GM18505 (cell line): ENCODE data around the gene SPSB1.

Experiments
- ATAC-seq: cut with Tn5 transposase; IDR thresholded peaks from one replicate; pipeline ENCODE4 v1.9.1; 2021; ENCODE audit not compliant: unreplicated experiment
- POLR2A ChIP-seq: IDR thresholded peaks from 4 replicates; pipeline ENCODE4 v1.6.1; 2011; ENCODE audit warnings: borderline replicate concordance; ENCODE audit not compliant: insufficient read depth, insufficient read length; ENCODE audit errors: extremely low read depth

SPSB1 gene

GRCh38 chr1:9292361-9293240 is at the start of gene SPSB1:
TSS of gene SPSB1 (plus strand) at chr1:9292894. CDS start at chr1:9355892, 62,998 bp downstream.
- peak; percentile 48 for ATAC-seq
- TF ChIP-seq POLR2A, result peak; percentile 61

GRCh38 chr1:9243066-9243739 is 49.5 kb upstream of the SPSB1 start:
- TF ChIP-seq POLR2A, result no peak
- no peak for ATAC-seq

- no peak for TF ChIP-seq POLR2A
- ATAC-seq, result no peak
These were observed 48.0 kb upstream of the SPSB1 start for GRCh38 chr1:9244501-9245229.

DNA sequence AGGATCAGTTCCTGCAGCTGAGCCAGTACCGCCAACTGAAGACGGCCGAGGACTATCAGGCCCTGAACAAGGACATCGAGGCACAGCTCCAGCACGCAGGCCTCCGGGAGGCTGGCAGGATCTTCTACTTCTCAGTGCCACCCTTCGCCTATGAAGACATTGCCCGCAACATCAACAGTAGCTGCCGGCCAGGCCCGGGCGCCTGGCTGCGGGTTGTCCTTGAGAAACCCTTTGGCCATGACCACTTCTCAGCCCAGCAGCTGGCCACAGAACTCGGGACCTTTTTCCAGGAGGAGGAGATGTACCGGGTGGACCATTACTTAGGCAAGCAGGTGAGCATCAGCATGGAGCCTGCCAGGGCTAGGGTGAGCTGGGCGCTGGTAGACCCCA is 47.5 kb upstream of the SPSB1 start:
- no peak for TF ChIP-seq POLR2A
- ATAC-seq, result no peak

GRCh38 chr1:9245661-9246060 is 47.0 kb upstream of the SPSB1 start:
- ATAC-seq, result no peak
- TF ChIP-seq POLR2A, result no peak

GRCh38 chr1:9246215-9246614 is 46.5 kb upstream of the SPSB1 start:
- no peak for TF ChIP-seq POLR2A
- ATAC-seq, result no peak

GRCh38 chr1:9246841-9247785 is 45.6 kb upstream of the SPSB1 start:
- TF ChIP-seq POLR2A, result no peak
- no peak for ATAC-seq

- ATAC-seq, result no peak
- TF ChIP-seq POLR2A, result no peak
These were observed 44.8 kb upstream of the SPSB1 start for GRCh38 chr1:9247894-9248293.

DNA sequence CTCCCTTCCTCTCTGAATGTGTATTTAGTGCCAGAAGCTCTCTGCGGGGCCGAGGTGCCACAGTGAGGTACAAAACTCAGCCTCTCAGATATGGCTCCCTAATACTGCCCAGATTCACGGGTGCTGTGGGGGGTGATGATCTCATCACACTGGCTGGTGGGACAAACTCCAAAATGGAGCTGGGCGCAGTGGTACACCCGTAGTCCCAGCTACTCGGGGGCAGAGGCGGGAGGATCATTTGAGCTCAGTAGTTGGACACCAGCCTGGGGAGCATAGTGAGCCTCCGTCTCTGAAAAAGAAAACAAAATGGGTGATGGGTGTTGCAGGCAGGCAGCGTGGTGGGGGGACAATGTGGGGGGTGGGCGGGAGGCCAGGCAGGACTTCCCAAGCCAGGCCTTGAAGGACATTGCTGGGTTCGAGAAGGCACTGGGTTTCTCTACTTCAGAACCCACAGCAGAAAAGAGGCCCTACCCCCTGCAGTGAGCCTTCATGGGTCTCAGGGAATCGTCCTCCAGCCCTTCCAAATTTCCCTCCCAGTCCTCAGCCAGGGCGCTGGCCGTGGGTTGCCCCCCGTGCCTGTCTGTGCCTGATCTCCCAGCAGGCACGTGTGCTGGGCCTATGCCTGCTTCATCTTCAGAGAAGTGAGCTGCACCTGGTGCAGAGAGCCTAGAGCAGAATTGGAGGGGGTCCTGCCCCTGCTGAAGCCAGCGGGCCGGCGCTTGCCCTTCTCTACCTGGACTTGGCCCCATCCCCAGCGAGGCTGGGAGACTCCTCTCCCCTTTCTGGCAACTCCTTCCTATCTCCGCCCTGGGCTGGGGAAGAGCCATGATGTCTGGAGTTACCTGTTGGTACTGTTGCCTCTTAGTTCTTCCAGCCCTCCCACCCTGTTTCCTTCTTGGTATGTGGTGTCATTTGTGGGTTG is 44.1 kb upstream of the SPSB1 start:
- TF ChIP-seq POLR2A, result no peak
- ATAC-seq, result no peak

- TF ChIP-seq POLR2A, result no peak
- no peak for ATAC-seq
These were observed 43.5 kb upstream of the SPSB1 start for GRCh38 chr1:9249263-9249533.

DNA sequence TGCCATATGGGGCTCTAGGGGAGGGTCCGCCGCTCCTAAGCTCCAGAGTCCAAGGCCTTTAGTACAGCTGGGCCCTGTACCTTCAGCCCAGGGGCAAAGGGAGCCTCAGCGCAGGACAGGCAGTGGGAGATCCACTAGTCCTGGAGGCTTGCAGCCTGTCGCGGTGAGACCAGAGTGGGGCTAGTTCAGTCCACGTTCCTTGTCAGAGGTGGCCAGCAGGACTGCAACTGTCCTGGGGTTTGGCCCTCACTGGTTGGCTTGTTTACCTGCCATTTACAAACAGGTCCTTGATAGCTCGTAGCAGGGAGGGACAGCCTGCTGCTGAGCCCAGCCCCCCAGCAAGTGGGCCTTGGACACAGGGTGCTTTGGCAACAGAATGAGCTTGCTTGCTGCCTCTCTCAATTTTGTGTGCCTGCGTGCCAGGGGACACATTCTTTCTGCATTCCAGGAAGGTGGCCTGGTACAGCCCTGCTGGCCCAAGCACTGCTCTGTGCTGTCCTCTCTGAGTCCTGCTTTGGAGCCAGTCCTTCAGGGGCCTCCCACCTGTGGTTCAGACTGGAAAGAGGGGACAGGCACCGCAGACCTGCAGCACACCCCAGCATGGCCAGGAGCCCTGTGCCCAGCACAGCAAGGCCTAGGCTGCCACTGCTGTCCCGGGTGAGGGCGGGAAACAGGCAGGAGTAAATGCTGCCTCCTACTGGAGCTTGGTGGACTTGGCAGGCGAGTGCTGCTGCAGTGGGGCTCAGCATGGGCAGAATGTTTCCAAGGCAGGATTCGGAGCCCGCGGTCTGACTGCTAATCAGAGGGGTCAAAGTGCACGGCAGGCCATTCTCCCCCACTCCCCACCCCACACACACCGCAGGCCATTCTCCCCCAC is 42.9 kb upstream of the SPSB1 start:
- TF ChIP-seq POLR2A, result no peak
- no peak for ATAC-seq
